Transverse colon (tissue), 4 donors: ENCODE data around the gene CARM1. TPM values are rescaled to one million over a fixed set of nuclear protein-coding genes. Genes with fewer than 3 reads are reported as not detected.

ENCODE experiments used
- DNase-seq: peaks from one replicate; pipeline ENCODE4 v3.0.0-alpha.2; 2019
- H3K27ac ChIP-seq, 4 donors: fragments of 200-600 bp; sonication (generic); 2 replicates each; pipeline ENCODE4 v1.5.1; 2016 to 2018; ENCODE audit warnings: inconsistent platforms in 4 of 4
- H3K27me3 ChIP-seq: fragments of 200-600 bp; sonication (generic); 2 replicates; pipeline ENCODE4 v1.5.1; 2017; ENCODE audit warnings: inconsistent platforms
- H3K36me3 ChIP-seq, 4 donors: fragments of 200-600 bp; sonication (generic); 2 replicates each; pipeline ENCODE4 v1.5.1; 2017 to 2019; ENCODE audit warnings: inconsistent platforms in 4 of 4
- H3K4me1 ChIP-seq, 4 donors: fragments of 200-600 bp; sonication (generic); 2 replicates each; pipeline ENCODE4 v1.5.1; 2017 to 2020; ENCODE audit warnings: inconsistent platforms in 4 of 4
- H3K4me3 ChIP-seq, 4 donors: fragments of 200-600 bp; sonication (generic); 1 replicate in 1 of 4; 2 replicates in 3 of 4; pipeline versions ENCODE4 v1.5.1 to v1.6.1; 2017 to 2019; ENCODE audit warnings: inconsistent platforms in 4 of 4
- H3K9me3 ChIP-seq, 2 donors: fragments of 200-600 bp; sonication (generic); 2 replicates each; pipeline ENCODE4 v1.5.1; 2017 to 2019; ENCODE audit warnings: inconsistent platforms in 2 of 2
- CTCF ChIP-seq, 5 experiments: fragments of 200-600 bp in 3 of 5; fragments of 450-650 bp in 2 of 5; sonication (generic) in 3 of 5; IDR thresholded peaks; 1 replicate in 2 of 5; 2 replicates in 3 of 5; pipeline ENCODE4 v1.5.1; 2016 to 2017; ENCODE audit warnings: antibody characterized with exemption in 5 of 5, inconsistent platforms in 3 of 5, mild to moderate bottlenecking in 2 of 5, moderate library complexity in 1 of 5
- EP300 ChIP-seq: sonication (generic); formaldehyde crosslinking; IDR thresholded peaks from one replicate; pipeline ENCODE4 v1.6.1; 2017; ENCODE audit warnings: antibody characterized with exemption, low read depth
- POLR2A ChIP-seq: fragments of 450-650 bp; IDR thresholded peaks from one replicate; pipeline ENCODE4 v1.6.1; 2016; ENCODE audit warnings: antibody characterized with exemption, mild to moderate bottlenecking, moderate library complexity
- POLR2AphosphoS5 ChIP-seq, 3 donors: sonication (generic); formaldehyde crosslinking; IDR thresholded peaks; one replicate each; pipeline ENCODE4 v1.6.1; 2016; ENCODE audit warnings: antibody characterized with exemption in 3 of 3
- WGBS, 2 donors: methylation state at CpG; one replicate each; pipeline ENCODE4 v1.1.5; 2018; ENCODE audit warnings: low coverage in 1 of 2; 5-methylcytosine and 5-hydroxymethylcytosine counted together
- in situ Hi-C, 4 donors: fragments of 200-750 bp; cut with MboI; loops; one replicate each; pipeline versions ENCODE4 v1.15.0 to v1.15.1; 2017; ENCODE audit warnings: low sequenced_read_pairs in 3 of 4, low pct_ligation_motif_present in 1 of 4, low pct_unique_long_range_greater_than_20kb in 1 of 4
- intact Hi-C: fragments of 100-400 bp; cut with DNase I; formaldehyde crosslinking; loops from one replicate; pipeline ENCODE4 v1.15.1; 2023; ENCODE audit warnings: low total_unique reads
- total RNA-seq, 4 donors: library from RNA; depleted of rRNA; stranded (reverse); fragments of >200 nt; gene quantifications; one replicate each; pipeline ENCODE4 v1.1.0, GENCODE V29; 2016

The CARM1 gene
- total RNA-seq, 4 donors from 2014 or later, result 24.9 to 47.6 (median 35.6) TPM

- 95% methylated on average over 15 of the region's 17 CpGs; no CpG with 5 or more reads in 1 of the 2 donors for WGBS, 2 donors
- H3K4me3 ChIP-seq, result no peak overlapping the region
These were observed 37.1 kb downstream of the CARM1 start for GRCh38 chr19:10908380-10908960.

GRCh38 chr19:10911579-10912363 lies 40.4 kb downstream of the CARM1 start:
- intact Hi-C loops, result no loop called here
- WGBS, 2 donors, result 92 to 100% methylated on average over 1 to 31 of the region's 31 CpGs
- no peak for DNase-seq
- Histone ChIP-seq H3K27me3 (no peaks in the 10 kb centered on the region), H3K27ac (no peak overlapping the region), H3K4me3 (no peak overlapping the region), H3K36me3 (peaks cover 0 to 49% (median 20%) of the 10 kb centered on the region in 4 donors), H3K9me3 (no peaks in the 10 kb centered on the region), H3K4me1 (no peaks in the 10 kb centered on the region)
- in situ Hi-C loops, result no loop called here
- TF ChIP-seq POLR2A (no peak), POLR2AphosphoS5 (IDR thresholded peaks at IDR 0.05) (no peak), CTCF (IDR thresholded peaks at IDR 0.05) (no peak), EP300 (no peak)

More at GRCh38 chr19:10908380-10908960, 37.1 kb downstream of the CARM1 start:
- H3K27ac ChIP-seq, result no peak overlapping the region
- TF ChIP-seq POLR2A (no peak), CTCF (IDR thresholded peaks at IDR 0.05) (no peak), EP300 (no peak), POLR2AphosphoS5 (IDR thresholded peaks at IDR 0.05) (no peak)
- DNase-seq, result no peak
- H3K36me3 ChIP-seq, result peaks cover 0 to 41% (median 20%) of the 10 kb centered on the region in 4 donors
- H3K9me3 ChIP-seq, result no peaks in the 10 kb centered on the region
- in situ Hi-C loops (no loop called here), intact Hi-C loops (loop anchor here (10.0 kb wide), 1 partner anchor 1124 kb away; no protein-coding TSS in a partner anchor)
- no peaks in the 10 kb centered on the region for H3K27me3 ChIP-seq
- no peaks in the 10 kb centered on the region for H3K4me1 ChIP-seq

- no peaks in the 10 kb centered on the region for H3K27me3 ChIP-seq
- peaks cover 0 to 46% (median 20%) of the 10 kb centered on the region in 4 donors for H3K36me3 ChIP-seq
- no peak for DNase-seq
- H3K27ac ChIP-seq, result no peak overlapping the region
- no peak overlapping the region for H3K4me3 ChIP-seq
- in situ Hi-C loops, result no loop called here
- no peaks in the 10 kb centered on the region for H3K9me3 ChIP-seq
- intact Hi-C loops, result no loop called here
- no peaks in the 10 kb centered on the region for H3K4me1 ChIP-seq
- WGBS, 2 donors, result 95 to 98% methylated on average over 4 to 17 of the region's 18 CpGs
- TF ChIP-seq EP300 (no peak), POLR2A (no peak), CTCF (IDR thresholded peaks at IDR 0.05) (no peak), POLR2AphosphoS5 (IDR thresholded peaks at IDR 0.05) (no peak)
These were observed 41.3 kb downstream of the CARM1 start for GRCh38 chr19:10912619-10913018.

- no peaks in the 10 kb centered on the region for H3K9me3 ChIP-seq
- in situ Hi-C loops (no loop called here), intact Hi-C loops (no loop called here)
- no peaks in the 10 kb centered on the region for H3K4me1 ChIP-seq
- H3K36me3 ChIP-seq, result peaks cover 0 to 36% (median 16%) of the 10 kb centered on the region in 4 donors
- no peak overlapping the region for H3K27ac ChIP-seq
- no peaks in the 10 kb centered on the region for H3K27me3 ChIP-seq
- H3K4me3 ChIP-seq, result no peak overlapping the region
- no peak for DNase-seq
- no peak for TF ChIP-seq POLR2AphosphoS5 (IDR thresholded peaks at IDR 0.05)
- no peak for TF ChIP-seq EP300
- no peak for TF ChIP-seq POLR2A
- TF ChIP-seq CTCF (IDR thresholded peaks at IDR 0.05), result no peak
- whole genome bisulfite sequencing, 2 donors, result 95% methylated on average over 18 of the region's 24 CpGs; no CpG with 5 or more reads in 1 of the 2 donors
These were observed 42.5 kb downstream of the CARM1 start for GRCh38 chr19:10913716-10914340.
